Thyroid gland (tissue), 4 donors: Measurements from ENCODE around the gene YTHDF1. TPM values are rescaled to one million over a fixed set of nuclear protein-coding genes. Genes with fewer than 3 reads are reported as not detected.

Source experiments
- DNase-seq, 2 donors: peaks; one replicate each; pipeline ENCODE4 v3.0.0-alpha.2; 2019
- H3K27ac ChIP-seq, 3 donors: fragments of 200-600 bp; sonication (generic); 1 replicate in 2 of 3; 2 replicates in 1 of 3; pipeline ENCODE4 v1.5.1; 2016 to 2019; ENCODE audit warnings: mild to moderate bottlenecking in 1 of 3, moderate library complexity in 1 of 3
- H3K27me3 ChIP-seq: fragments of 200-600 bp; sonication (generic); one replicate; pipeline ENCODE4 v1.5.1; 2019
- H3K36me3 ChIP-seq, 2 donors: fragments of 200-600 bp; sonication (generic); one replicate each; pipeline ENCODE4 v1.5.1; 2016 to 2019
- H3K4me1 ChIP-seq, 2 donors: fragments of 200-600 bp; sonication (generic); one replicate each; pipeline ENCODE4 v1.5.1; 2017 to 2019
- H3K4me3 ChIP-seq, 3 donors: fragments of 200-600 bp; sonication (generic); replicated peaks in 1 of 3; 1 replicate in 2 of 3; 2 replicates in 1 of 3; pipeline ENCODE4 v1.5.1; 2016; ENCODE audit warnings: mild to moderate bottlenecking in 1 of 3
- H3K9me3 ChIP-seq: fragments of 200-600 bp; sonication (generic); one replicate; pipeline ENCODE4 v1.5.1; 2017
- CTCF ChIP-seq, 6 experiments: fragments of 200-600 bp in 3 of 6; fragments of 450-650 bp in 3 of 6; sonication (generic) in 3 of 6; IDR thresholded peaks; one replicate each; pipeline ENCODE4 v1.5.1; 2016 to 2019; ENCODE audit warnings: antibody characterized with exemption in 6 of 6, mild to moderate bottlenecking in 2 of 6, inconsistent platforms in 1 of 6, moderate library complexity in 1 of 6
- POLR2A ChIP-seq, 2 donors: fragments of 450-650 bp; IDR thresholded peaks; one replicate each; pipeline ENCODE4 v1.6.1; 2017; ENCODE audit warnings: antibody characterized with exemption in 2 of 2, mild to moderate bottlenecking in 2 of 2, moderate library complexity in 1 of 2
- WGBS, 2 donors: methylation state at CpG; one replicate each; pipeline ENCODE4 v1.1.5; 2017; 5-methylcytosine and 5-hydroxymethylcytosine counted together
- intact Hi-C: fragments of 100-400 bp; cut with DNase I; formaldehyde crosslinking; loops from one replicate; pipeline ENCODE4 v1.15.1; 2023
- total RNA-seq, 4 donors: library from RNA; depleted of rRNA; stranded (reverse); fragments of >200 nt; gene quantifications; one replicate each; pipeline ENCODE4 v1.2.3, GENCODE V29; 2016

YTHDF1 gene
- total RNA-seq, 4 donors from 2014 or later, result 41.3 to 54.2 (median 43.4) TPM

GRCh38 chr20:63171991-63172390 is 43.9 kb downstream of the YTHDF1 start:
- WGBS, 2 donors, result 77 to 80% methylated on average over 5 of the region's 5 CpGs
- peaks cover 34% of the 10 kb centered on the region for H3K27me3 ChIP-seq
- intact Hi-C loops, result loop anchor here (10.0 kb wide), 1 partner anchor 213 kb away; no protein-coding TSS in a partner anchor
- H3K9me3 ChIP-seq, result no peaks in the 10 kb centered on the region
- H3K36me3 ChIP-seq, result no peaks in the 10 kb centered on the region
- TF ChIP-seq POLR2A (IDR thresholded peaks at IDR 0.05), result no peak
- TF ChIP-seq CTCF (IDR thresholded peaks at IDR 0.05), result no peak
- DNase-seq, result no peak
- H3K4me3 ChIP-seq, result no peak overlapping the region
- H3K4me1 ChIP-seq, result peaks cover 0 to 7% of the 10 kb centered on the region in 2 donors
- H3K27ac ChIP-seq, result no peak overlapping the region

DNA sequence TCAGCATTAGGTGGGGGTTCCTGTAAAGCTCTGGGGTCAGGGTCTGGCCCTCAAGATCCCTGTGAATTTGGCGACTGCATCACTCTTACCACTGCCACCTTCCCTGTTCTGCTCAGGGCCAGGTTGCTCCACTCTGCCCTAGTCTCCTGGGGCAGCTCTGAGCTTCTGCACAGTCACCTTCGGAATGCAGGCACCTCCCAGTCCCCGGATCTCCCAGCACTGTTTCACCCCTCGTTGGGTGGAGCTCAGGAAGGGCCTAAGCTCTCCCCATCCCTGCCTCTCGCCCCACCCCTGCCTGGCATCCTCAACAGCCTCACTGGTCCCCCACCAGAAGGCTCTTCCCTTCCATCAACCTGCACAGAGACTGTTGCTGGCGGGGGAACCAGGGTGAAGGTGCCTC is 46.2 kb downstream of the YTHDF1 start:
- TF ChIP-seq POLR2A (IDR thresholded peaks at IDR 0.05) (no peak), CTCF (IDR thresholded peaks at IDR 0.05) (no peak)
- DNase-seq, result no peak
- H3K4me1 ChIP-seq, result no peaks in the 10 kb centered on the region
- intact Hi-C loops, result loop anchor here (10.0 kb wide), 1 partner anchor 215 kb away; no protein-coding TSS in a partner anchor
- 42 to 51% methylated on average over 6 of the region's 6 CpGs for WGBS, 2 donors
- no peaks in the 10 kb centered on the region for H3K9me3 ChIP-seq
- no peak overlapping the region for H3K4me3 ChIP-seq
- no peak overlapping the region for H3K27ac ChIP-seq
- no peaks in the 10 kb centered on the region for H3K36me3 ChIP-seq
- peaks cover 15% of the 10 kb centered on the region for H3K27me3 ChIP-seq

DNA sequence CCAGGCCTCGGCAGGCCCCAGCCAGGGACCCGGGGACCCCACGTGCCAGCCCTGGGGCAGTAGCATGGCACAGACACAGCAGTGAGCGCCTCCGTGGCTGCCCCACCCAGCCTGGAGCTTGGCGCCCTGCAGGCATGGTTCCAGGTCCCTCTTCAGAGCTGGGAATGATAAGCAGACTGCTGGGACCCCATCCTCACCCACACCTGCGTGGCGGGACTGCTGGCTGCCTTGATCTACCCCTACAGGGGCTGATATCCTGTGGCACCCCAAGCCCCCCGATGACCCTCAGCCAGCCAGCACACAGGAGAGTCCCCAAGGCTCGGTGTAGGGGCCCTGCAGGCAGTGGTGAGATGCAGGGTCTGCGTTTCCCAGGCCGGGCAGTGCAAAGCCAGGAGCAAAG is 47.1 kb downstream of the YTHDF1 start:
- H3K27me3 ChIP-seq, result peaks cover 6% of the 10 kb centered on the region
- DNase-seq, result no peak
- H3K9me3 ChIP-seq, result no peaks in the 10 kb centered on the region
- intact Hi-C loops, result no loop called here
- WGBS, 2 donors, result 81% methylated on average over 12 of the region's 12 CpGs; no CpG with 5 or more reads in 1 of the 2 donors
- no peak overlapping the region for H3K27ac ChIP-seq
- no peaks in the 10 kb centered on the region for H3K4me1 ChIP-seq
- H3K36me3 ChIP-seq, result no peaks in the 10 kb centered on the region
- no peak overlapping the region for H3K4me3 ChIP-seq
- TF ChIP-seq POLR2A (IDR thresholded peaks at IDR 0.05) (no peak), CTCF (IDR thresholded peaks at IDR 0.05) (no peak)

GRCh38 chr20:63167918-63168520 is 47.9 kb downstream of the YTHDF1 start:
- H3K36me3 ChIP-seq, result no peaks in the 10 kb centered on the region
- intact Hi-C loops, result no loop called here
- H3K9me3 ChIP-seq, result no peaks in the 10 kb centered on the region
- no peak for DNase-seq
- H3K27ac ChIP-seq, result no peak overlapping the region
- WGBS, 2 donors, result 73 to 78% methylated on average over 6 to 16 of the region's 23 CpGs
- H3K4me3 ChIP-seq, result no peak overlapping the region
- TF ChIP-seq POLR2A (IDR thresholded peaks at IDR 0.05) (no peak), CTCF (IDR thresholded peaks at IDR 0.05) (no peak)
- H3K27me3 ChIP-seq, result no peaks in the 10 kb centered on the region
- H3K4me1 ChIP-seq, result no peaks in the 10 kb centered on the region

- intact Hi-C loops, result no loop called here
- Histone ChIP-seq H3K36me3 (no peaks in the 10 kb centered on the region), H3K27ac (no peak overlapping the region), H3K4me1 (no peaks in the 10 kb centered on the region), H3K4me3 (no peak overlapping the region), H3K9me3 (no peaks in the 10 kb centered on the region), H3K27me3 (no peaks in the 10 kb centered on the region)
- TF ChIP-seq CTCF (IDR thresholded peaks at IDR 0.05) (no peak), POLR2A (IDR thresholded peaks at IDR 0.05) (no peak)
- 55 to 69% methylated on average over 19 to 24 of the region's 24 CpGs for WGBS, 2 donors
- DNase-seq, result no peak
Measured at GRCh38 chr20:63167026-63167917, 48.7 kb downstream of the YTHDF1 start.
